HG03457 (cell line): ENCODE measurements around the gene CCDC74B.
"Not testable (repeated sequence)": the region's sequence is repeated elsewhere in the genome, so short reads cannot be mapped to it uniquely, and the experiment has no call there.

Experiments
- ATAC-seq: cut with Tn5 transposase; IDR thresholded peaks from one replicate; pipeline ENCODE4 v1.9.1; 2021; ENCODE audit warnings: moderate number of reproducible peaks; ENCODE audit not compliant: unreplicated experiment

Gene CCDC74B

GRCh38 chr2:130120924-130121323 is 24.0 kb downstream of the CCDC74B start:
- not testable (repeated sequence) for ATAC-seq

DNA sequence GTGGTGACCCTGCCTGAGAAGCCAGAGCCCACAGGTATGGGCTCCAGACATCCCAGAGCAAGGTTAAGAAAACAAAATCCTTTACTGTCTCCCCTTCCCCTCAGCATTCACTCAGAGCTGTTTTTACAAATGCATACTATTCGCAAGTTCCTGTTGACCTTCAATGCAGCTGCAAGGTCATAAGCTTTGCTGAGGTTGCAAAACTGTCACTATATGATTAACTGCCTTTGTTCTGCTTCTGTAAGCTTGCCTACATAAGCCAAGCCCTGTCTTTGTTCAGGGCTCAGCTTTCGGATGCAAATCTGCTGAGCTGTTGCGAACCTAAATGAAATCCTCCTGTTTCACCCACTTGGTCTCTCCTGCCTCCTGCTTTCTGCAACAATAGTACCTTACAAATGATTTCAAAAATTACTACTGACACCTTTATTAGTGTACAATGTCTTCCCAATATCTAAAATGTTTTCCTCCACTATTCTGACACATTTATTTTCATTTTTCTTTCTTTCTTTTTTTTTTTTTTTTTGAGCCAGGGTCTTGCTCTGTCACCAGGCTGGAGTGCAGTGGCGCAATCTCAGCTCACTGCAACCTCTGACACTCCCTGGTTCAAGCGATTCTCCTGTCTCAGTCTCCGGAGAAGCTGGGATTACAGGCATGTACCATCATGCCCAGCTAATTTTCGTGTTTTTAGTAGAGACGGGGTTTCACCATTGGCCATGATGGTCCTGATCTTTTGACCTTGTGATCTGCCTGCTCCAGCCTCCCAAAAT is 42.1 kb downstream of the CCDC74B start:
- not testable (repeated sequence) for ATAC-seq
